ENCODE data around the gene ABCA2. TPM values are rescaled to one million over a fixed set of nuclear protein-coding genes. Genes with fewer than 3 reads are reported as not detected.

The ABCA2 gene
- total and polyA plus RNA-seq, 8 donors, result 7.3 to 385 (median 44.2) TPM

- Histone ChIP-seq H3K36me3 (no peaks in the 10 kb centered on the region), H3K4me1 (peaks cover 36 to 61% (median 55%) of the 10 kb centered on the region in 4 donors), H3K27me3 (peaks cover 4 to 59% (median 32%) of the 10 kb centered on the region in 3 donors), H3K4me3 (peak within 1 kb of the TSS; percentile 46 to 61 (median 50)), H3K27ac (peak within 1 kb of the TSS; percentile 75 to 86 (median 78)), H3K9me3 (no peaks in the 10 kb centered on the region)
- DNase-seq, result peak; percentile 85 to 87
- intact Hi-C loops (cut with DNase I; ENCODE audit: low total_unique reads), result no loop called here
- TF ChIP-seq EP300 (IDR thresholded peaks at IDR 0.05), result no peak
- TF ChIP-seq POLR2AphosphoS5 (IDR thresholded peaks at IDR 0.05), result peak in 1 of 3 donors; percentile 36
- WGBS, 5 donors, result 11 to 65% (median 15%) methylated on average over 9 to 86 of the region's 90 CpGs
Measured at GRCh38 chr9:137053944-137054931, 26.2 kb upstream of the ABCA2 start, which contains the start of gene ENTPD2. TSS of gene ENTPD2 (minus strand) at chr9:137054061. CDS start at chr9:137053997, 64 bp downstream.

GRCh38 chr9:137052998-137053943, 25.2 kb upstream of the ABCA2 start:
- 12 to 39% (median 15%) methylated on average over 33 to 71 of the region's 71 CpGs for WGBS, 5 donors
- peak in 1 of 2 donors; percentile 58 for DNase-seq
- TF ChIP-seq POLR2AphosphoS5 (IDR thresholded peaks at IDR 0.05) (no peak), EP300 (IDR thresholded peaks at IDR 0.05) (no peak), CTCF (IDR thresholded peaks at IDR 0.05) (no peak), POLR2A (IDR thresholded peaks at IDR 0.05) (no peak)

GRCh38 chr9:137052293-137052692, 24.3 kb upstream of the ABCA2 start:
- 74 to 92% (median 85%) methylated on average over 7 to 8 of the region's 8 CpGs for WGBS, 5 donors
- no peak for DNase-seq
- Histone ChIP-seq H3K36me3 (no peaks in the 10 kb centered on the region), H3K9me3 (no peaks in the 10 kb centered on the region), H3K27ac (no peak overlapping the region), H3K4me1 (peaks cover 41 to 61% (median 59%) of the 10 kb centered on the region in 4 donors), H3K27me3 (peaks cover 12 to 78% (median 51%) of the 10 kb centered on the region in 3 donors), H3K4me3 (no peak overlapping the region)
- intact Hi-C loops (cut with DNase I; ENCODE audit: low total_unique reads), result no loop called here
- no peak for TF ChIP-seq POLR2AphosphoS5 (IDR thresholded peaks at IDR 0.05)
- no peak for TF ChIP-seq EP300 (IDR thresholded peaks at IDR 0.05)
- no peak for TF ChIP-seq CTCF (IDR thresholded peaks at IDR 0.05)
- TF ChIP-seq POLR2A (IDR thresholded peaks at IDR 0.05), result no peak

More at GRCh38 chr9:137052998-137053943, 25.2 kb upstream of the ABCA2 start:
- Histone ChIP-seq H3K4me3 (peak overlapping the region; percentile 46 to 61 (median 50)), H3K9me3 (no peaks in the 10 kb centered on the region), H3K27me3 (peaks cover 12 to 68% (median 41%) of the 10 kb centered on the region in 3 donors), H3K27ac (peak overlapping the region; percentile 33 to 79 (median 75)), H3K36me3 (no peaks in the 10 kb centered on the region), H3K4me1 (peaks cover 41 to 69% (median 63%) of the 10 kb centered on the region in 4 donors)
- intact Hi-C loops (cut with DNase I; ENCODE audit: low total_unique reads), result no loop called here

GRCh38 chr9:137051145-137051724, 23.2 kb upstream of the ABCA2 start:
- Histone ChIP-seq H3K27me3 (peaks cover 12 to 89% (median 59%) of the 10 kb centered on the region in 3 donors), H3K4me1 (peaks cover 47 to 59% (median 58%) of the 10 kb centered on the region in 4 donors), H3K9me3 (no peaks in the 10 kb centered on the region), H3K27ac (no peak overlapping the region), H3K4me3 (no peak overlapping the region), H3K36me3 (no peaks in the 10 kb centered on the region)
- DNase-seq, result no peak
- TF ChIP-seq CTCF (IDR thresholded peaks at IDR 0.05) (no peak), POLR2AphosphoS5 (IDR thresholded peaks at IDR 0.05) (no peak), EP300 (IDR thresholded peaks at IDR 0.05) (no peak), POLR2A (IDR thresholded peaks at IDR 0.05) (no peak)
- 89 to 100% (median 91%) methylated on average over 7 to 17 of the region's 17 CpGs for WGBS, 5 donors
- intact Hi-C loops (cut with DNase I; ENCODE audit: low total_unique reads), result no loop called here

Measured in stomach (tissue), 9 donors.